DMS53 (cell line): ENCODE measurements around the gene IP6K3.

Source experiments
- DNase-seq: peaks from one replicate; lab custom pipeline; 2025; lab: John Stamatoyannopoulos, UW

Gene IP6K3

DNA sequence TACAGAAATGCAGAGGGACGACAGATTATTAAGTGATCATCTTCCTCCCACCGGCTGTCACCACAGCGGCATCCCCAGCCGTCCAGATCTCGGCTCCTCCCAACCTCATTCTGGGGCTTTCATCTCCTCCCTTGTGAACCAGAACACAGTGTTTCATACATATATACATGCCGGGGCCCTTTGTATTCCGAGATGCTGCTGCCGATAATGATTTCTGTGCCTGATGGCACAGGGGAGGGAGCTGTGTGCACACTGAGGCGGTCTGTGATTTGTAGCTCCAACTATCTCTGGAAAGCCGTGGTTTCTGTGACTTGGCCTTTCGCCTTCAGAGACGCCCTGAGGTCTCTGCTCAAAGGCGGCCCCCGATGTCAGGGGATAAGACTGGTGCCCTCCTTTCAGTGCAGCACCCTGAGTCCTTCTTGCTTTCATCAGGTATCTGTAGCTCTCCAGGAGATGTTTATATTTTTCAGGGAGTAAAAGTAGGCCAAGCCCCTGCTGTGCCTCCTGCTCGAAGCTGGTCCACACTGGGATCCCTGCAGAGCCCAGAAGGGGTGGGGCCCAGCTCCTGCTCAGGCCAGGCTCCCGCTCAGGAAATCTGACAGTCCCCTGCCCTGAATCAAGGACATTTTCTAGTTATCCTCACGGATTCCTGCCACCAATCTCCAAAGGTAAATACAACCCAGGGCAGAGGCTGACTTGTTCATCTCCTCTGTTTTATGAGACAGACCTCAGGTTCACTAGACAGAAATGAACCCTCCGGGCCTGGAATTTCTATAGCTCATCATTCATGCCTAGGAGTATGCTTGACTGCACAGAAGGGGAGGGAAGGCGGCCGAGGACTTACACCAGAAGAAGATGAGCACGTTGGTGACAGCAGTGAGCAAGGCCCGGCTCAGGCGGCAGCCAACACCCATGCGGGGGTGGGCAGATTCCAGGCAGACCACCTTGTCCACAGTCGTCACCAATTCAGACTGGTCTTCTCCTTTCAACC, 31.0 kb upstream of the IP6K3 start:
- no peak for DNase-seq

DNA sequence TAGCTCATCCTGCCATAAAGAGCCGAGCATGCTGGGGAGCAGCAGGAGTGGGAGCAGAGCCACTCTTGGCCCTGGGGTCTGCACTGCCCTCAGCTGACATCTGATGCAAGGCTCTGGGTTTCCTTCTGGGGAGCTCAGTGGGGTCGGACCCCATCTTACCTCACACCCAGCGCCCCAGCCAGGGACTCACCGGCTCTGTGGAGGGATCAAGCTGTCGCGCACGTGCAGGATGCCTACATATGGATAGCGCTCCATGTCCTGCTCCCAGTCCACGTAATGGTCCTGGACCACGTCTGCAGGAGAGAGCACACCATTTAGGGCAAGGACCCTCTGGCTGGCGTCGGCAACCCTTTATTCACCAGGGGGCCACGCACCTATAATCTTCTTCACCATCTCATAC, 30.1 kb upstream of the IP6K3 start:
- no peak for DNase-seq

DNA sequence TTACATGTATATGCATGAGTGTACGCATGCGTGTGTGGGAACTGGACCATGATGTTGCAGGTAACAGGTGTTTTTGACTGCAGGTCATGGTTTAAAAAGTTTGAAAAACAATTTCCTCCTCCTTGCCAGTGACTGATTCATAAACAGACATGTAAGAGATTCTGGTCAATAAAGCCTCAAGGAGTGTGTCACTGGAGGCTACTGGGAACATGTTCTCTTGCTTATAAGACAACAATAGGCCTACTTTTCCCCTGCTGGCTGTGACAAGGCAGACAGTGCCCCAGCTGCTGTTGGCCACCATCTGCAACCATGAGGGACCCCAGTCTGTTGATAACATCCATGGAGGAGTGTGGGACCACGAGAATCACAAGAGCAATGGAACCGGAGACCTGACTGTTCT, 29.5 kb upstream of the IP6K3 start:
- no peak for DNase-seq

DNA sequence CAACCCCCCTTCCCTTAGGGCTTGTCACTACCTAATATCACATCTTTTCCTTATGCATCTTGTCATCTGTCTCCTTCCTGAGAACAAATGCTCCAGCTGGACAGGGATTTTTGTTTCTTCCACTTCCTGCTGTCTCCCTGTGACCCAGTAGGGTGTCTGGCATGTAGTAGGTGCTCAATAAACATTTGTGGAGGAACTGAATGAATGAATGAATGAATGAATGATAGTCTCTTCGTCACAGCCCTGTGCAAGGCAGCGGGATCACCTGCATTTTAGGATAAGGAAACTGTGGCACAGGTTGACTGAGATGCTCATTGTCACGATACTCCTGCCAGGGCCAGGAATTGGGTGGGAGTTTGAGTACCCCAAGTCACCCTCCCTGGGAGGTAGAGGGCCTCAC, 28.1 kb upstream of the IP6K3 start:
- no peak for DNase-seq

DNA sequence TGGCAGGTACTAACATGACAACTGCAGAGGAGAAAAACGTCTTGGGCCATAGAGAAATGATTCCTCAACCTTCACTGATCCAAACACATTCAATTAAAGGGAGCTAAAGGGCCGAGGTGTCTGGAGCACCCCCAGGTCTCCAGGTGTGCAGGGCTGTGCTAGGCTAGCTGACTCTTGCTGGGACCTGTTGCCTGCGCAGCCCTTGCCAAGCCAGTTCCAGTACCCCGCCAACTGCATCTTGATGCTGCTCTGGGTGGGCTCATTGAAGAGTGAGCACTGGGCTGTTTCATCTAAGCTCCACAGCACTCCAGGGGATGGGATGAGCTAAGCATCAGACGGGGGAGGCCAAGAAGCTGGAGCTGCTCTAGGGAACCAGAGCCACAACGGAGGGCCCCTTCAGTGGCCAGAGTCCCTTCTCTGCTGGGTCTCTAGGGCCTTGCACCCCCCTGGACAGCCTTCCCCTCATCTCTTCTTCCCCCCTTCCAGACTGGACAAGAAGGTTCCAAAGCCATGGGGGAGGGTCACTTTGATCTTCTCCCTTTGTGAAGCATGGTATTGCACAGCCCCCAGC, 26.3 kb upstream of the IP6K3 start:
- DNase-seq: no peak

DNA sequence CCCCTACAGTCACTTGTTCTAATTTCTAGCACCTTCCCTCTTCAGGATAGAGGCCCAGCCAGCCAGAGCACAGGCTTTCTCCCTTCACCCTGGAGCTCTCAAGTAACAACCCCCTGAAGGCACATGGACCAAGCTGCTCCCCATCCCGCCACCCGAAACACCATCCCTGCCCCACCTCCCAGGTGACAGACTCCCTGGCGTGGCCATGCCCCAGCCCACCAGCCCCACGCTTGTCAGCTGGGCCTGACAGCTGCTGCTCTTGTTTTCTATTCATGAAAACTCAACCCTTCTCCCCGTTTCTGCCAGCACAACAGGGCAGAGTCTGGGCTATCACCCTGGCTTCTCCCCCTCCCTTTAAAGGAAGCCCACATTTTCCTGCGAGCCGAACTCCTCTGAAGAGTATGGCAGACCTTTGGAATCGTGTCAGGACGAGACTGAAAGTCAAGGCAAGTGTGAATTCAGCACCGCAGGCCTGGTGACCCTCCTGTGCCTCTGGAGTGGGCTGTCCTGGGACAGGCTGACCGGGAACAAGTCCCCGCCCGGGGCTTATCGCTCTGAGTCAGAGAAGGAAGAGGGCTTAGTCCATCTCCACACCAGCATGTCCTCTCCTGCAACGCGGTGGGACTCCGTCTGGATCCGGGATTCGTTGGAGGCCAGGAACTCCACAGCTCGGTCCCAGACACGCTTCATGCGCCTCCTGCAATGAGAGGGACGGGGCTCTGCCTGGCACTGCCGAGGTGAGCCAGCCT, 25.6 kb upstream of the IP6K3 start:
- no peak for DNase-seq

DNA sequence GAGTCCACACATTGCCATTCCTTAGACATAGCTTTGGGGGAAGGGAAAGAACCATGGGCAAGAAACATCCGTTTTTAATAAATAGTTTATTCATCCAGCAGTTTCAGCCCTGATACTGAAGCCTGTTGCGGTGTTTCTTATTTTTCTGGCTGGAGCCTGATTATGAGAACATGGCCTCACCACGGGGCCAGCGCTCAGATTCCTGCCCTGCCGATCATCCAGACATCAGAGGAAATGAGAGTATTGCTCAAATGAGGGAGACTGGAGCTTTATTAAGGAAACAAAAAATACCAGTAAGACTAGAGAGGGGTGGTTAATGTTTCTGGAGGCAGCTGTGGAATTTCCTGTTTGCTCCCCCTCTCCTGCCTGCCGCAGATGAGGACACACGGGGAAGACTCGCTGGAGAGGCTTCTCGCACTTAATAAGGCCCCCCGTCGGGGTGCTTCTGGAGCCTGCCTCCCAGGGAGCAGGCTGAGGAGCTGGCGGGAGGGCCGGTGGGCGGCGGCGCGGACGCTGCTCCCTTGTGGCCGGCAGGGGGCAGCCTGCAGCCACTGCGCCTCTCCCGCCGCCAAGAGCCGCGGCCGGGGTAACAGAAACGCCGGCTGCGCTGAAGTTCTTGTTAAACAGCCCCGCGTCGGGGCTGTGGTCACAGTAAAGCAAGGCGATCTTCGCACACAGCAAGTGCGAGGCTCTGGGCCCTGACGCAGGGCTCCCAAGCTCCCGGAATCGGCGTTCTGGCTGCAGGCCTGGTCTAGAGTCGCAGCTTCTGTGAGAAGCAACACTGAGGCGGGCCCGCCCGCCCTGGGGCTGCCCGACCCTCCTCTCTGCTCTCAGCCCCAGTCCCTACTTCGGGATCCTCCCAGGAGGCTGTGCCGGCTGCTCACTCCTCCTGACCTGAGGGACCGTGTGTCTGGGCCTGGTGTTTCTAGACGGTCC, 24.7 kb upstream of the IP6K3 start:
- peak; percentile 94 for DNase-seq

DNA sequence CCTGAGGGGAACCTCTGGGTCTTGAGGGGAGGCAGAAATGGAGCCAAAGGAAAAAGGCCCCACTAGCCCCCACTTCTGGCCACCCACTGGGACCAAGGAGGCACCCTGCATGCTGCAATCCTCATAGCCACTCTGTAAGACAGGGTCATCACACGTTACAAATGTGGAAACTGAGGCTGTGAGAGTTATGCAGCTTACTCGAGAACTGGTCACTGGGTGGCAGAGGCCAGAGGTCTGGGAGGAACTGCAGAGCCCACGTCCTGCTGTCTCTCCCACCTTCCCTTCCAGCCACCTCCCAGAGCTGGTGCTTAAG, 24.1 kb upstream of the IP6K3 start:
- no peak for DNase-seq

DNA sequence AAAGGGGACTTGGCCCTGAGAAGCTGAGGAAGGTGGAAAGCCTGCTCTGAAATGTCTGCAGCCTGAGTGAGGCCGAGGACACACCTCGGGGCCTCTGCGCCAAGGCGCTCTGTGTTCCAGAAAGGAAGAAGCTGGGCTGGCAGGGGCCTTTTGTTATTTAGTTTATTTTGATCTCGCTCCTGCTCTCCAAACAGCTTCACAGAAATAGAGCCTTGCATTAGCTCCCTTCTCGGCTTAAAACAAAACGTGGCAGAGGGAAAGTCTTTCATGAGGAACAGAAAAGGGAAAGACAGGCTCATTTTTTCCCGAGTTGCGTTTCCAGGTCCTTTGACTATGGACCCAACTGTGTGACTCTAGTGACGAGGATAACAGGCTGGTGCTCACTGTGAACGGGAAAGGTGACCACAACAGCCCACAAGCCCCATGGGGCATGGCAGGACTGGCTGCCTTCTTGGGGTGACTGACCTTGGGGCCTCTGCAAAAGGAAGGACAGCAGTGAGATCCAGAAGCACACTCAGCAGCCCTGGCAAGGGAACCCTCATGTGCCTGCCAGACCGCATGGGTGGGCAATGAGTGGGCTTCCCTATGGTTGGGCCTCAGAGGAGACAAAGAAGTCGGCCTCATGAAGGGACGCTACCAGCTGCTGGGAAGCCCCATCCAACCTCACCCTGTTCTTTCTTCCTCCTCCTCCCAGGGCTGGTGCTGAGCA, 23.6 kb upstream of the IP6K3 start:
- DNase-seq: no peak

DNA sequence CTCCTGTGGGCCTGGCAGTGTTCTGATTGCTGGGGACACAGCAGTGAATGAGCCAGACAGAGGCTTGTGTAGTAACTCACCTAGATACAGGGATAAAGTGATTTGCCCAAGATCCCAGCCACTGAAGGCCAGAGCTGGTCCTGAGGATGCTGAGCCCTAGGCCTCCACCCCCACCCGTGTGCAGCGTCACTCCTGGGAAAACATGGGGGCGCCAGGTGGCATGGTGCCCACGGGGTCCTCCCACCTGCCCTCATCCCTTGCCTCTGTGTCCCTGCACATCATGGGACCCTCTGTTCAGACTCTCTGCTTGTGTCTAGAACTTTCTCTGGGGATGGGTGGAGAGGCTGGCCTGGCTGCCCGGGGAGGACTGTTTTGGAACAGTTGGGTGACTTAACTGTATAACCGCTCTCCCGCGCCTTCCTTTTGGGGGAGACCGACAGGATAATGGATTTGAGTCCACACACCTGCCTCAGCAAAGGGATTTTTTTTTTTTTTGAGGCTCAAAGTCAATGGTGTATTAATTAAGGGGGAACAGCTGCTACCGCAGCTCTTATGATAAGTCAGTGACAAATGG, 22.6 kb upstream of the IP6K3 start:
- DNase-seq: no peak

DNA sequence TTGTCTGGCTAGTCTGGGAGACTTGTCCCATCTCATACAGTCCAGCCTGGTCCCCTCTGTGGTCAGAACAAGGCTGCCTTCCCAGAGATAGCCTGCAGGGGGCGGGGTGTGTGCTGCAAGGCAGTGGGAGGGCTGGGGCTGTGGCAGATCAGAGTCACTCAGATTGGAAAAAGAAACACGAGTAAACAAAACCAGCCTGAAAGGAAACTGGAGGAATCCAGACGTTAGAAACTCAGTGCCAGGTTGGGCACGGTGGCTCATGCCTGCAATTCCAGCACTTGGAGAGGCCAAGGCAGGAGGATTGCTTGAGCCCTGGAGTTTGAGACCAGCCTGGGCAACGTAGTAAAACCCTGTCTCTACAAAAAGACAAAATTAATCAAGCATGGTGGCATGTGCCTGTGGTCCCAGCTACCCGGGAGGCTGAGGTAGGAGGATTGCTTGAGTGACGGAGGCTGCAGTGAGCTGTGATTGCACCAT, 22.0 kb upstream of the IP6K3 start:
- peak; percentile 86 for DNase-seq

DNA sequence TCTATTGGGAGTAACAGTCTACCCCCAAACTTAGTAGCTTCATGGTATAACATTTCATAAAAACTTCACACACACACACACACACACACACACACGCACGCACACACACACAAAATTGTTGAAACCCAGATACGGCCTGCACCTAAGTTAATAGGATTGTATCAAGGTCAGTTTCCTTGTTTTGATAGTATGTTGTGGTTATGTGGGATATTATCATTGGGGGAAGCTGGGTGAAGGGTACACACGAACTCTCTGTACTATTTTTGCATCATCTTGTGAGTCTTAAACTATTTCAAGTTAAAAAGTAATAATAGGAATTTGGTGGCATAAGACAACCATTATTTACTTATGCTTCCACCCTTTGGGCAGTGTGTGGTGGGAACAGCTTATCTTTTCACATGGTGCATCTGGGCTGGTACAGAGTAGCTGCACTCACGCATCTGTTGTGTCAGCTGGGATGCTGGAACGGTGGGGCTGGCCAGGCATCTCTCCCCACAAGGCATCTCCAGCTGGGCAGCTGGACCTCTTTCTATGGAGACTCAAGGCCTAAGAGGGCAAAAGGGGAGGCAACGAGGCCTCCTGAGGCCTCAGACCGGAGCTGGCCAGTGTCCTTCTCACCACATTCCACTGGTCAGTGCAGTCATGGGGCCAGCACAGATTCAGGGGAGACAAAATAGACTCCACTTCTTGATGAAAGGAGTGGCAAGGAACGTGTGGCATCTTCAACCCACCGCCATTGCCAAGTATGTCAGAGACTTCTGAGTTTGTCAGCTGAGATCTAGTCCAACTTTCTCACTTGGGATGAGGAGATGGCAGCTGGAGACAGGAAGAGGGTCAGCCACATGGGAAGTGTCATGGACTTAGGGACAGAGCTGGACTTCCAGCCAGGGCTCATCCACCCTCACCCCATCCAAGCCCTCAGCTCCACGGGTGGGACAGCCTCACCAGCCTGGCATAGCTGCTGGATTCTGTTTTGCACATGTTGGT, 20.5 kb upstream of the IP6K3 start:
- DNase-seq: no peak

DNA sequence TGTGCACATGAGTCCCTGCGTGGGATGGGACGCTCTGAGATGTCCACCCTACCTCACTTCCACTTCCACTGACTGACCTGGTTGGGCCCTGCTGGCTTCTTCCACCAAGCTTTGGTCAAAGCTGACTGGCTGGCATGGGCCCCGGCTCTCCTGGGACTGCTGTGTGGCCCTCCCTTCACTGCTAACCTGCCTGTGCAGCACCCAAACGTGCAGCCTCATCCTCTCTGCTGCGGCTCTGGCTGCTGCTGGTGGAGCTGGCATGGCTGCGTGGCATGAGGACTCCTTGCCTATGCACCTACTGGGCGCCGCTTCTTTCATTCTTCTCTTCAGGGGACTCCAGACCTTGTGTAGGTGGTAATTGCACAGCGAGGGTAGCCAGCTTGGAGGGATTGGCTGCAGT, 18.7 kb upstream of the IP6K3 start:
- DNase-seq: no peak

DNA sequence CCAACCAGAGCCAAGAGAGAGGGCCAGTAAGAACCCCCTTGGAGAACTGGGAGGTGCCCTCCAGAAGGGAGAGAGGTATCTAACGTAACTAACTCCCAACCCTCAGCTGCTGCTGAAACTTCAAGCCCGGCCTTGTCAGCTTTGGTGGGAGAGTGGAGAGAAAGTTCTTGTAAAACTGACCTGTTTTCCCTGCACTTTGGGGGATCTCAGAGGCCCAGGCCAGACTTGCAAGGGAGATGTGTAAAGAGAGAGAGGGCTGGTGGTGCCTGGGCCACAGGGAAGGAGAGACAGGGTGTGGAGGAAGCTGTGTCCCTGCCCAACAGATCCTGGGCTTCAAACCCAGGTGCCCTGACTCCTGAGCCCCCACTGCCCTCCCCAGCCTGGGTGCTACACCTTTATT, 17.3 kb upstream of the IP6K3 start:
- DNase-seq: no peak

DNA sequence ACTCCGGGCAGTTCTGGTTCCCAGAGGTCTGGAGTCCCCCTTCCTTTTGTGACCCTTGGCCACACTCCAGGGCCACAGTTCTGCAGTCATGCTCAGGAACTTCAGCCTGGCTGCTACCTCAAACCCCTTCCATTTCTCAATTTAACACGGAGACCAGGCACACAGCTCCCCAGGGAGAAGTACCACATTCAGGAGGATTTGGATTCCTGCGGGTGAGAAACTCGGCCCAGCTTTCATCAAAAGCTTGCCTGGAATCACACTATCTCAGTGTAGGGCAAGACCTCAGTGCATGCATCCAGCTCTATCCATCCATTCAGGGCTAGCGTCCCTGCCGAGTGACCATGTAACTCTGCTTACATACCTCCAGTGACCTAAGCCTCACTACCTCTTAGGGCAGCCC, 16.8 kb upstream of the IP6K3 start:
- DNase-seq: no peak

DNA sequence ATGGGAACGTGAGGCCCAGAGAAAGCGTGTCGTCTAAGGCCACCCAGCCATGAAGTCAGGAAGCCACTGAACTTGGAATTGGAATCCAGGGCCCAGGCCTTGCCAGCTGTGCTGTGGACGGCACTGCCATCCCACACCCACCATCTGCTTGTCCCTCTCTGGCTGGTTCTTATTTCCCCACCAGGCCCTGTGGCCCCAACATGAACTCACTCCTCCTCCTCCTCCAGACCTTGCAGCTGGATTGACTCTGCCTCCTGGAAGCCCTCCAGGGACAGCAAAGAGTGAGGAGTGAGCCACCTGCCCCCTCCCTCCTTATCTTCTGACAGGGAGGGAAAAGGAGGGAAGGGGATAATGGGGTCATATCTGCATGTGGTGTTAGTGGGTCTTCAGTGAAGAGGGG, 16.0 kb upstream of the IP6K3 start:
- DNase-seq: no peak

DNA sequence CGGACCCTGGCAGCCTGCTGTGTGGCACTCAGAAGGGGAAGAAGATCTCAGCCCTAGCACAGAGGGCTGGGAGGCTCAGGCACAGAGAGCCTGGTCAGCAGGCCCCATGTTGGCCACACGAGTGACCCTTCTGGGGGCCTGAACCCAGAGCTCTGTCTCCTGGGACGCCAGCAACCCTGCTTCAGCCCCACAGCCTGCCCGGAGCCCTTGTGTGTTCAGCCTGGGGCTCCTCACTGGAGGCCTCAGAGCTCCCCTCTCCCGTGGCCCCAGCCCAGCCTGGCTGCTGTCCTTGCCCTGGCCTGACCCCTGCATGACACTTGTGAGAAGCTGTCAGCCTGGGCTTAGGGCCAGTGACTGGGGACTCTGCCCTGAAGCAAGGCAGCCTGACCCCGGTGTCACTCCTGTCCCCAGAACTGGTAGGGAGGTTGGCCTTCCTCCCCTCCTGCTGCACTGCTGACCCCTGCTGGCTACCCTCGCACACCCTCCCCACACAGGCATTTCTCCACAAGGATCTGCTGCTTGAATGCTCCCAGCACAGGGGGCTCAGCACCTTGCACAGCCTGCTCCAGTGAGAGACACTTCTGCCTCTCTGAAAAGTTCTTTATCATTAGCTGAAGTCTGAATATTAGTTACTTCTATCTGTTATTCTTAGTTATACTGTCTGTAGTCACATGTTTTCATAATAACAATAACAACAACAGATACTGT, 15.4 kb upstream of the IP6K3 start:
- DNase-seq: peak; percentile 88

DNA sequence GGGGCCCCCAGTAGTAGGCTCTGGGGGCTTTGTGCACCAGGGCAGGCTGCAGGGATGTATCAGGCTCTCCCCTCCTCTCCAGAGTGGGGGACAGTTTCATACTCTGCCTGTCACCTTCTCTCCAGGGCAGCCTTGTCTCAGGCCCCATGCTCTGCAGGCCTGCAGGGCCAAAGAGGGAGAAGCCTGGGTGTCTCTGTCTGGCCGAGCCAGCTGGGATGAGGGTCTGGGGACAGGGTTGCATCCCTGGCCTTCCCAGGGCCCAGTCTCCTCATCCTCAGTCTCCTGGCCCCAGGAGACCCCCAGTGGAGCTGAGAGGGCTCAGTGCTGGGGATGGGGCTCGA, 14.8 kb upstream of the IP6K3 start:
- no peak for DNase-seq
